ENCODE data around the gene HRH3.

DNA sequence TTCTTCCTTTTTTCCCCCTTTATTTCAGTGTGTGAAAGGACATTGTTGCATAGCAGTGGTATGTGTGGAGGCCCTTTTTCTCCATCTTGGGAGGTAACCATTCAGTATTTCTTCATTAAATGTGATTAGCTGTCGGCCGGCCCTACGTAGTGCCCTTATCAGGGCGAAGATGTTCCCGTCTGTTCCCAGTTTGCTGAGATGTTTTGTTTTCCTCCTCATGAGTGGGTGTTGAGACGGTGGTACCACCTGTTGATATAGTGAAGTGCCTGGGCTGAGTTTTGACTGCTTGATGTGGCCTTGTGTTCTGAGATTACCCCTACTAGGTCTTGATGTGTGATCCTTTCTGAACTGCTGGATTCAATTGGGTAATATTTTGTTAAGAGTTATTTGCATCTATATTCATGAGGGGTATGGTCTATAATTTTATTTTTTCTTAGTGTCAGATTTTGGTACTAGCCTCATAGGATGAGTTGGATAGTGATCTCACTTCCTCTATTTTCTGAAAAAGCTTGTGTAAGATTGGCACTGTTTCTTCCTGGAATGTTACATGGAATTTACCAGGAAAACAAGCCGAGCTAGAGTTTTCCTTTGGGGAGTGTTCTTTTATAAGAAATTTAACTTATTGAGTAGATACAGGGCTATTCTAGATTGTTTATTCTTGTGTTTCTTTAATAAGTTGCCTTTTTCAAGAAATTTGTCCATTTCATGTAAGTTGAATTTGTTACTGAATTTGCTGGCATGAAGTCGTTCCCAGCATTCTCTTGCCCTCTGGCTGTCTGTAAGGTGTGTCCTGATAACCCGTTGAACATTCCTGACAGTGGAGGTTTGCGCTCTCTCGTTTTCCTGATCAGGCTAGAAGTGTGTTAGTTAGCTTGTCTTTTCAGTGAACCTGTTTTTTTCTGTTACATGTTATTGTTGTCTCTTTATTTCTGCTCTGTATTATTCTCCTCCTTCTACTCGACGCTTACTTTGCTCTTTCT lies 32.9 kb downstream of the HRH3 start:
- TF ChIP-seq, protein P1, sequence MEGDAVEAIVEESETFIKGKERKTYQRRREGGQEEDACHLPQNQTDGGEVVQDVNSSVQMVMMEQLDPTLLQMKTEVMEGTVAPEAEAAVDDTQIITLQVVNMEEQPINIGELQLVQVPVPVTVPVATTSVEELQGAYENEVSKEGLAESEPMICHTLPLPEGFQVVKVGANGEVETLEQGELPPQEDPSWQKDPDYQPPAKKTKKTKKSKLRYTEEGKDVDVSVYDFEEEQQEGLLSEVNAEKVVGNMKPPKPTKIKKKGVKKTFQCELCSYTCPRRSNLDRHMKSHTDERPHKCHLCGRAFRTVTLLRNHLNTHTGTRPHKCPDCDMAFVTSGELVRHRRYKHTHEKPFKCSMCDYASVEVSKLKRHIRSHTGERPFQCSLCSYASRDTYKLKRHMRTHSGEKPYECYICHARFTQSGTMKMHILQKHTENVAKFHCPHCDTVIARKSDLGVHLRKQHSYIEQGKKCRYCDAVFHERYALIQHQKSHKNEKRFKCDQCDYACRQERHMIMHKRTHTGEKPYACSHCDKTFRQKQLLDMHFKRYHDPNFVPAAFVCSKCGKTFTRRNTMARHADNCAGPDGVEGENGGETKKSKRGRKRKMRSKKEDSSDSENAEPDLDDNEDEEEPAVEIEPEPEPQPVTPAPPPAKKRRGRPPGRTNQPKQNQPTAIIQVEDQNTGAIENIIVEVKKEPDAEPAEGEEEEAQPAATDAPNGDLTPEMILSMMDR (IDR thresholded peaks at IDR 0.05): no peak
- TF ChIP-seq EZH2 (IDR thresholded peaks at IDR 0.05; ENCODE audit: borderline replicate concordance, insufficient read depth, low read depth, low read length, poor library complexity, severe bottlenecking): no peak

Data from B cell (primary cell).